WERI-Rb-1 (cell line): Measurements from ENCODE around the gene AKR7A2.

Source experiments
- DNase-seq: peaks from one replicate; pipeline ENCODE4 v3.0.0-alpha.2; 2020
- H3K27ac ChIP-seq: fragments of 250-450 bp; sonication (Bioruptor Pico); 2 replicates; pipeline ENCODE4 v1.5.1; 2020; ENCODE audit warnings: mild to moderate bottlenecking, moderate library complexity
- H3K27me3 ChIP-seq: fragments of 250-450 bp; sonication (Bioruptor Pico); 2 replicates; pipeline ENCODE4 v1.5.1; 2021; ENCODE audit warnings: mild to moderate bottlenecking, low read depth, moderate library complexity; ENCODE audit not compliant: insufficient read depth, severe bottlenecking
- H3K36me3 ChIP-seq: fragments of 250-450 bp; sonication (Bioruptor Pico); 2 replicates; pipeline ENCODE4 v1.5.1; 2020; ENCODE audit warnings: mild to moderate bottlenecking, moderate library complexity
- H3K4me3 ChIP-seq: 2 replicates; pipeline ENCODE4 v1.5.1; 2011; ENCODE audit warnings: low read depth, mild to moderate bottlenecking, control low read depth, low read length
- H3K9me3 ChIP-seq: fragments of 250-450 bp; sonication (Bioruptor Pico); 2 replicates; pipeline ENCODE4 v1.5.1; 2021; ENCODE audit warnings: mild to moderate bottlenecking, moderate library complexity; ENCODE audit not compliant: severe bottlenecking
- CTCF ChIP-seq: IDR thresholded peaks from 2 replicates; pipeline ENCODE4 v1.5.1; 2011; ENCODE audit warnings: low read depth, mild to moderate bottlenecking, control low read depth, inconsistent platforms, low read length

AKR7A2 gene

DNA sequence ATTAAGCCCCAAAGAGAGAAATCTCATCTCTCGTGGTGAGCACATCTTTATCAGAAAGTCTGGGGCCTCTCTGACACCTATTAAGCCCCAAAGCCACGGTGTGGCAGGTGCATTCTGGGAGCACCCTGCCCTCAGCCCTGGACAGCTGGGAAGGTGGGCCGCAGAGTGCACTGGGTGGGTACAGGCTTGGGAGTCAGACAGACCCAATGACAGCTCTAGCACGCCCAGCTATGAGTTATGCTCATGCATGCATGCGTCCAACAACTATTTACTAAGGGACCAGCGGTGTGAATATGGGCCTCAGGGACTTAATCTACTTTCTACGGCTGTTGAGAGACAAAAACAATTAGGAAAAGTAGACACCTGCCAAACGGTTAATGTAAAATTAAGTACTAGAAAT lies 46.8 kb upstream of the AKR7A2 start:
- no peaks in the 10 kb centered on the region for H3K27me3 ChIP-seq
- TF ChIP-seq CTCF = no peak
- no peak for DNase-seq
- no peaks in the 10 kb centered on the region for H3K9me3 ChIP-seq
- H3K4me3 ChIP-seq = no peak overlapping the region
- H3K36me3 ChIP-seq = peaks cover 23% of the 10 kb centered on the region
- no peak overlapping the region for H3K27ac ChIP-seq

GRCh38 chr1:19357299-19357986 lies 45.5 kb upstream of the AKR7A2 start:
- no peak overlapping the region for H3K4me3 ChIP-seq
- no peaks in the 10 kb centered on the region for H3K27me3 ChIP-seq
- no peaks in the 10 kb centered on the region for H3K9me3 ChIP-seq
- peak; percentile 30 for DNase-seq
- H3K36me3 ChIP-seq = peaks cover 30% of the 10 kb centered on the region
- no peak for TF ChIP-seq CTCF
- H3K27ac ChIP-seq = no peak overlapping the region

DNA sequence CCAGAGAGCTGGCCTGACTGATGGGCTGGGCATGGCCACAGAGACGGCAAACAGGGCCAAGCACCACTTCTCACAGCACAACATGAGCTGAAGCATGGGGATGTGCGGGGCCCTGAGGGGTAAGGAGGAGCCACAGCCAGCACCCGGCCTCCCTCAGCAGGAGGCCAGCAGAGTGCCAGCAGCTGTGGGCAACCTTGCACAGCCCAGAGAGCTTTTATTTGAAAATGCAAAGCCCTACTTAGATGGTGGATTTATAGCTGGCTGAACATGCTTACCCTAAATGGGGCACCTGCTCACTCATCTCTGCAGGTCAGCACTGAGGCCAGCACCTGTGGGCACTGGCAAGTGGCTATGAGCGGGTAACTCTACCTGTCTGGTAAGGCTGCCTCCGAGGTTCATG lies 44.3 kb upstream of the AKR7A2 start:
- H3K27me3 ChIP-seq = no peaks in the 10 kb centered on the region
- no peak for DNase-seq
- no peaks in the 10 kb centered on the region for H3K9me3 ChIP-seq
- H3K36me3 ChIP-seq = peaks cover 30% of the 10 kb centered on the region
- H3K4me3 ChIP-seq = no peak overlapping the region
- no peak for TF ChIP-seq CTCF
- no peak overlapping the region for H3K27ac ChIP-seq

- TF ChIP-seq CTCF = no peak
- peak overlapping the region; percentile 26; the same call in 1 of the 2 replicates for H3K27ac ChIP-seq
- peak; percentile 69 for DNase-seq
Measured at GRCh38 chr1:19354531-19354981, 42.6 kb upstream of the AKR7A2 start.

GRCh38 chr1:19353596-19353995 lies 41.7 kb upstream of the AKR7A2 start:
- H3K4me3 ChIP-seq = no peak overlapping the region
- H3K27me3 ChIP-seq = no peaks in the 10 kb centered on the region
- H3K9me3 ChIP-seq = no peaks in the 10 kb centered on the region
- H3K27ac ChIP-seq = no peak overlapping the region
- DNase-seq = no peak
- no peak for TF ChIP-seq CTCF
- H3K36me3 ChIP-seq = peaks cover 33% of the 10 kb centered on the region

More at GRCh38 chr1:19354531-19354981, 42.6 kb upstream of the AKR7A2 start:
- Histone ChIP-seq H3K36me3 (peaks cover 31% of the 10 kb centered on the region), H3K4me3 (no peak overlapping the region), H3K9me3 (no peaks in the 10 kb centered on the region), H3K27me3 (no peaks in the 10 kb centered on the region)

GRCh38 chr1:19352839-19353238 lies 40.9 kb upstream of the AKR7A2 start:
- DNase-seq = no peak

More at GRCh38 chr1:19352839-19353238, 40.9 kb upstream of the AKR7A2 start:
- peaks cover 33% of the 10 kb centered on the region for H3K36me3 ChIP-seq
- no peaks in the 10 kb centered on the region for H3K9me3 ChIP-seq
- no peak overlapping the region for H3K27ac ChIP-seq
- H3K27me3 ChIP-seq = no peaks in the 10 kb centered on the region
- H3K4me3 ChIP-seq = no peak overlapping the region
- no peak for TF ChIP-seq CTCF
